Kasumi-1 (cell line): ENCODE measurements around the gene BROX.
"Not testable (repeated sequence)": the region's sequence is repeated elsewhere in the genome, so short reads cannot be mapped to it uniquely, and the experiment has no call there.

ENCODE experiments used
- DNase-seq, 2 experiments: peaks; one replicate each; lab custom pipeline; 2025; lab: John Stamatoyannopoulos, UW

BROX gene

GRCh38 chr1:222732216-222733159 is 20.1 kb downstream of the BROX start:
- no peak for DNase-seq

GRCh38 chr1:222734740-222735139 is 22.4 kb downstream of the BROX start:
- DNase-seq, result no peak

- no peak for DNase-seq
These were observed 24.1 kb downstream of the BROX start for GRCh38 chr1:222736470-222736869.

DNA sequence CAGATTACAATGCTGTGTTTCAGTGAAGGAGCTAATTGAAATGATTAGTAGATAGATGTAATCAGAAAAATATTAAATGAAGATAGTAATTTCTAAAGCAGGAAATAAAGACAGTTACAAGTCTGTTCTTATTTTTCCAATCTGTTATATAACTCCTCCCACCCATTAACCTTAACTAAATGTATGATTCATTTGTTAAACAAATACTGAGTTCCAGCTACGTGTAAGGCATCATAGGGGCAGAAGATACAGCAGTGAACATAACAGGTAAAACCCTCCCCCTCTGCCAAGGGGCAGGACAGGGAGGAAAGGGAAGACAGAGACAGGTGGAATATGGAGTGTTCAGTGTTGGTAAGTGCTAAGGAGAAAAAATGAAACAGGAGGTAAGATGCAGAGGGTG is 24.6 kb downstream of the BROX start, which contains the start of gene FAM177B:
TSS of gene FAM177B (plus strand) at position 231 of the 400 bp plus-strand sequence. CDS start 9,344 bp downstream, outside the sequence.
- no peak for DNase-seq

DNA sequence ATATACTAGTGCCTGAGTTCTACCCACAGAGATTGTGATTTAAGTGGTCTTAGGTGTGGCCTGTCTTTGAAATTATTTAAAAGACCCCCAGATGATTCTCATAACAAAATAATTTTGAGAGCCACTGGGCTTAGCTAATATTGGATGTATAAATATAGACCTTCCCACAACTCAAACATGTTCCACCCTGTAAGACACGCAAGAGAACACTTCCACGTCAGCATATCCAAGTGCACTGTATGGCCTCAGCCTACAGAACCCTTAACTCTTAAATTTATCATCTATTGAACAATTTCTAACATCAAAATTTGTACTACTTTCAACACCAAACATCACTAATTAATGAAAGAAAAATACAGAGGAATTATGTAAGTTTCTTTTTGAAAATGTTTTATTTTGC is 27.1 kb downstream of the BROX start:
- DNase-seq, result no peak

DNA sequence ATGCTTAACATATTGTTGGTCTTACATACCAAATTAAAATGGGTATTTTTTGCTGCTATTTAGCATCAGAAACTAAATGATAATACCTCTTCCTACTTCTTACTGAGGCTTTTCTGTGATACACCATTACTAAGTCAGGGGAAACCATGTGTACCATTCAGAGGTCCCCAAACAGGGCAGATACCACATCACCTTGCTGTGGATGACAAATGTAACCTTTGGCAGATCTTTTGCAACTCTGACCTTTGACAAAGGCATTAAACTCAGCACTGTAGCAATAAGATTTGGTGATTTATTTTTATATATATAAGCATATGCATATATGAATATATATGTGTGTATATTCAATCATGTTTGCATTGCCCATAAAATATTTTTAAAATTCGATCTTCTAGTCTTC is 27.6 kb downstream of the BROX start:
- no peak for DNase-seq

DNA sequence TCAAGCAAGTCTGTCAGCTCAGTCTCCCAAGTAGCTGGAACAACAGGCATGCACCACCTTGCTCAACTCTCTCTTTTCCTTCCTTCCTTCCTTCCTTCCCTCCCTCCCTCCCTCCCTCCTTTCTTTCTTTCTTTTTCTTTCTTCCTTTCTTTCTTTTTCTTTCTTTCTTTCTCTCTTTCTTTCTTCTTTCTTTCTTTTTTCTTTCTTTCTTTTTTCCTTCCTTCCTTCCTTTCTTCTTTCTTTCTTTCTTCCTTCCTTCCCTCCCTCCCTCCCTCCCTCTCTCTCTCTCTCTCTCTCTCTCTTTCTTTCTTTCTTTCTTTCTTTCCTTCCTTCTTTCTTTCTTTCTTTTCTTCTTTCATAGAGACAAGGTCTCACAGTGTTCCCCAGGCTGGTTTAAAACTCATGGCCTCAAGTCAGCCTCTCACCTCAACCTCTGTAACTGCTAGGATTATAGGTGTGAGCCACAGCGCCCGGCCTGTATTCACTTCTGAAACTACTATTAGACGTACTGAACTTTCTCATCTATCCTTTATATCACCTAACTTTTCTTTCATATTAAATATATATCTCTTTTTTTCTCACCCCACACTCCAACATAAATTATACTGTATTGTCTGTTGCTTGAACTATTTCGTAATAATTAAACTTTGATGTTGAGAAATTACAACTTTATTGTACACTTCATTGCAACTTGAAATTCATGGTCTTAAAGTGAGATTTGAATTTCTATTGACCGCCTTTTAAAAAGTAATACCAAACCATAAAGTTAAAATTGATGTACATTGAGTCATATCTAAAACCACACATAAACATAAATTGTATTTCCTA is 29.5 kb downstream of the BROX start:
- DNase-seq, result not testable (repeated sequence)

DNA sequence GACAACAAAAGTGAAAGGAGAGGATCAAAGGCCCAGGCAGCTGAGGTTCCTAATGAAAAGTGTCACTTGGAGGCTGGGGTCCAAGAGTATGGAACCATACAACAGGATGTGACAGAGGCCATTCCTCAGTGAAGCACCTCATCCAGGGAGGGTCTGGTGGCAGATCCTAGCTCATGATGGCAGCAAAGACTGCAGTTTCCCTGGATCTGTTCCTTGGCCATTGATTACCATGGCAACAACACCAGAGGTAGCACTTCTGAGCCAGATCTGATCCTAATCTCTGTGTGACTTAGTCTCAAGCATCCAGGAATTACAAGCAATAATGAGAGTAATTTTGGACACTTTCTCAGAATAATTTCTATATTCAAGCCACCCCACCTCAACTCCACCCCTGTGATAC is 37.6 kb downstream of the BROX start:
- DNase-seq, result no peak

- no peak for DNase-seq
These were observed 38.3 kb downstream of the BROX start for GRCh38 chr1:222750651-222751050.

DNA sequence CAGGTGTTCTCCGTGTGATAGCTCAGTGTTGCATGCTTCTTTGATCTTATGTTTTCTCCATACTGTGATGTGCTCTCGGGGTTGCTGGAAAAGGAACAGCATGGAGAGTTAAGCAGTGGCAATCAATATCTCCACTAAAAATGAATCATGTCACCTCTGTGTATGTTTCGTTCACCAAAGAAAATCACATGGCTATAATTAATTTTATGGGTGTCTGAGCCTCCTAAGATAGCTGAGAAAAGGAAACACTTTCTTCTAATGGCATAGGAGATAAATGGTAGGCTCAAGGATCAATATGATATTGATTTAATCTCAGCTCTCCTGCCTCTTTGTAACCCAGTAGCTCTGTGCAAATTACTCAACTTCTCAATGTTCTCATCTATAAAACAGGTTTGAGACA is 38.9 kb downstream of the BROX start:
- no peak for DNase-seq

DNA sequence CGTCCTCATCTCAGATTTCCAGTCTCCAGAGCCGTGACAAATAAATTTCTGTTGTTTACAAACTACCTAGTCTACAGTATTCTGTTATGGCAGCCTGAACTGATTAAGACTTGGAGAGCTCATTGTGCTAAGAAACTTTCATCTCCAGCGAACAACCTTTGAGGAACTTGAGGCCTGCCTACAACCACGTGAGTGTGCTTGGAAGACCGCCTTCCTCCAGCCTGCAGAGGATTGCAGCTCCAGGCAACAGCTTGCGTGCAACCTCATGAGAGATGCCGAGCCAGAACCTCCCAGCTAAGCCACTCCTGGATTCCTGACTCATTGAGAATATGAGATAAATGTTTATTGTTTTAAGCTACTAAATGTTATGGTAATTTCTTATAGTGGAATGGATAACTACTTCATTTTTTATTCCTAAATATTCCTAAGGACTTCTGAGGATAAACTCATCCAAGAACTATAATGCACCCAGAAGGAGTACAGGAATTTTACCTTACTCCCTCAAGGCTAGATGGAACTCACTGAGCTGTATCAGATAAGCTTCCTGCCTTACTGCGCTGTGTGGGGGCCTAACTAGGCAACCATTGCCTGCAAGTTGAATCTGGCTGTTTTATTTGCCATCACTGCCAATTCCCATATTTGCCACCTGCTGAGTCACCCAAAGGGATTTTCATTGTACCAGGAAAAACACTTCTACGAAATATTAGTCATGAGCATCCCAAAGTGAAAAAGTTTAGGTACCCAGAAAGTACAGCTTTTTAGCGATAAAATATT is 42.2 kb downstream of the BROX start:
- DNase-seq, result peak; percentile 20 to 27

GRCh38 chr1:222757646-222758268 is 45.4 kb downstream of the BROX start:
- no peak for DNase-seq

DNA sequence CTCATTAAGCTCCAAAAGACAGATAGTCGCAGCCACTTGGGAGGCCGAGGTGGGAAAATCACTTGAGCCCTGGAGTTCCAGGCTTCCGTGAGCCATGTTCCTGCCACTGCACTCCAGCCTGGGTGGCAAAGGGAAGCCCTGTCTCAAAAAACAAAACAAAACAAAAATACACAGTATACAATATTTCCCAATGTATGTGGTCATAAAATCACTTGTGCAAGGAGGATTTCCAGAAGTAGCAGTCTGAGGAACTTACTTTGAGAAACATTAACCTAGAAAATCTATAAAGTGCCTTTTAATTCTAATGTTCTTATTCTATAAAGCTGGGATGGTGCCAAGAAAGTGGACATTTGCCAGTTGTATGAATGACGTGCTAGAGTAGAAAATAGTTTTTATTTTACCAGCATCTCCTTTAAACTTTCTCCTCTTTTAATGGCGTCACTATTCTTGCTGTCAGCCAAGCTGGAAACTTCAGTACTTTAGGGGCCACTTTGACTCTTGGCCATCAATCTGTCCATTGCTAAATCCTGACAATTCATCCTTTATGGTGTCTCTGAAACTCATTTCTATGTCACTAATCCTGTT is 47.2 kb downstream of the BROX start:
- no peak for DNase-seq

DNA sequence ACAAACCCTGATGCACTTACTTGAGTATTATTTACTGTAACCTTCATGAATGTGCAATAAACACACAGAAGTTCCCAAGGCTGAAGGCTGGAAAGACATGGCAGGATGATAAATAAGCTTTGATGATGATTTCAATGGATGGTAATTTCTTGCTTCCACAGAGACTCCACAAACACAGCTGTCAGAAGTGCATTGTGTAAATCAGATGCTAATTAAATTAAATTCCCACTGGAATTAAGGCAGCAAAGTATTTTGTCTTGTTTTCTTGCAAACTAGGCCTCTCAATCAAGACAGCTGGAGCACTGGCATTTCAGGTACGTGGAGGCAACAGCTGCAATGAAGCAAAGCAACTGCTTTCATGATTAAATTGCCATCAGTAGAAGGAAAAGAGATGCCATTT is 48.7 kb downstream of the BROX start:
- DNase-seq, result no peak

GRCh38 chr1:222762178-222762577 is 49.8 kb downstream of the BROX start:
- not testable (repeated sequence) for DNase-seq

DNA sequence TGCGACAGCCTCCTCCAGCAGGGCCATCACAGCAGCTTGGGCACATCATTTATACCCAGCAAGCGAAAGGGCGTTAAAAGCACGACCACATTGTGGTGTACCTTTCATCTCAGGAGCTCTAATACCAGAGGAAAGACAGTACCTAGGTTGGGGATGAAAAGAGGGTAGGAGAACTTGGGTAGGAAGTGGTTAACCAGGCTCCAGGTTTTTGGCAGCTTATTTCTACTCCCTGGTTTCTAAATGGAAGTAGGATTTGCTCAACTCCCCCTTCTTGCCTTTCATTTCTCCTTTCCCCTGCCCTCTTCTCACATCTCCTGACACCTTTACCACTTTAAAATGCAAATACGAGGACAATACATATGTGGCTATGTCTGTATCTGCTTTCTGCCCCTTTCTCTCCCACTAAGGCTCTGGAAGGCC is 54.8 kb downstream of the BROX start:
- no peak for DNase-seq

DNA sequence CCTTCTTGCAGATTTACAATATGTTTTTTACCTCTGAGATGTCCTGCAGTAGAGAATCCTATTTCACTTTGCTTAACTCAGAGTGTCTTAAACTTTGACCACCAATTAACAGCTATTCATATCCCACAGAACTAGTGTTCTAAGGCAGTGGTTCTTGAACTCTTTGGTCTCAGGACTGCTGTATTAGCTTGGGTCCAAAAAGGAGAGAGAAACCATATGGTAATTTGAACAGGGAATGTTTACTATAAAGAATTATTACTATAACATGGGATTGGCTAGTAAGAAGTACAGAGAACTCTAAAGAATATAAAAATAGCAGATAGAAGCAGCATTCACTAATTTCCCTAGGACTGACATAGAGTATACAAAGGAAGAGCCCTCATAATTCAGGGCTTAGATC is 56.2 kb downstream of the BROX start:
- no peak for DNase-seq

GRCh38 chr1:222769181-222769580 is 56.8 kb downstream of the BROX start:
- DNase-seq, result peak; percentile 54 to 79

GRCh38 chr1:222769971-222770620 is 57.7 kb downstream of the BROX start:
- no peak for DNase-seq

- peak; percentile 87 to 93 for DNase-seq
These were observed 60.6 kb downstream of the BROX start for GRCh38 chr1:222772996-222773379.

DNA sequence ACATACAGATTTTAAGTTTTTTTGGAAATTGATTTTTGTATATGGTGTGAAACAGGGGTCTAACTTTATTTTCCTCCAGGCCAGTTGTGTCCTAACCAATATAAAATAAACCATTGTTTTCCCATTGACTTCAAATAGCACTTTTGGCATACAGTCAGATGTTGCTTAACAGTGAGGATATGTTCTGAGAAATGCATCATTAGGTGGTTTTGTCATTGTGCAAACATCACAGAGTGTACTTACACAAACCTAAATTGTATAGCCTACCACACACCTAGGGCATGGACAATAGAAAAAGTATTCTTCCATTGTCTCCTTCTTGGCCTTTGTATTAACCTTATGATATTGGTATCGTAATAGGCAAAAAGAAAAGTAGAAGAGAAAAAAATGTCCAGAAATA is 65.1 kb downstream of the BROX start:
- no peak for DNase-seq
